Measurements from ENCODE around the gene MYH11.

- TF ChIP-seq CTCF (IDR thresholded peaks at IDR 0.05 in 4 of 5, conservative IDR thresholded peaks at IDR 0.05 in 1 of 5) (no peak), POLR2A (IDR thresholded peaks at IDR 0.05) (no peak)
Measured at GRCh38 chr16:15810411-15810810, 46.4 kb downstream of the MYH11 start.

Data from gastrocnemius medialis (tissue), 4 donors.